GM12878 (cell line): Measurements from ENCODE around the gene KNTC1. TPM values are rescaled to one million over a fixed set of nuclear protein-coding genes. Genes with fewer than 3 reads are reported as not detected.
A peak's percentile ranks its signal among the peaks of the same experiment; 100 is the strongest.

Source experiments
- ATAC-seq: fragments of 200-7000 bp; cut with Tn5 transposase; 3 replicates; pipeline ENCODE4 v1.9.1; 2020; ENCODE audit warnings: mild to moderate bottlenecking, moderate library complexity
- BruUV-seq: library from RNA; stranded (reverse); fragments of 400-500 nt; replicated peaks from 2 replicates; lab custom pipeline; 2021; lab: Mats Ljungman, UMichigan
- CTCF ChIA-PET: fragments of 300-600 bp; sonication (Branson Sonifier 250); formaldehyde crosslinking; extraction: SDS; loops from one replicate; lab custom pipeline; 2021; ENCODE audit warnings: inconsistent platforms; lab: Yijun Ruan, JAX
- POLR2A ChIA-PET: fragments of 350-600 bp; formaldehyde crosslinking; extraction: SDS; loops from one replicate; lab custom pipeline; 2021; ENCODE audit warnings: inconsistent platforms; lab: Charles Lee
- RAD21 ChIA-PET: fragments of 300-600 bp; sonication (Branson Sonifier 250); formaldehyde crosslinking; loops from one replicate; lab custom pipeline; 2023; ENCODE audit warnings: antibody characterized with exemption; ENCODE audit not compliant: unreplicated experiment; lab: Charles Lee
- SMC1A ChIA-PET: fragments of 300-600 bp; sonication (Branson Sonifier 250); formaldehyde crosslinking; loops from one replicate; lab custom pipeline; 2023; ENCODE audit not compliant: unreplicated experiment, uncharacterized antibody; lab: Charles Lee
- DNase-seq: peaks from one replicate; pipeline ENCODE4 v3.0.0-alpha.2; 2011; ENCODE audit warnings: low read depth, low spot score
- FAIRE-seq: peaks from 3 replicates; lab custom pipeline; 2011; peaks lifted over from hg19 to GRCh38; lab: Jason Lieb, UNC
- H2AFZ ChIP-seq: 2 replicates; pipeline ENCODE4 v1.6.0; 2011; ENCODE audit warnings: low read depth, low read length, control low read depth; ENCODE audit not compliant: control insufficient read depth
- H3K27ac ChIP-seq: 2 replicates; pipeline ENCODE4 v1.5.1; 2011; ENCODE audit warnings: control low read depth; ENCODE audit not compliant: control insufficient read depth, insufficient read depth
- H3K27me3 ChIP-seq, 2 experiments: replicated peaks in 1 of 2; 2 replicates each; pipeline versions ENCODE4 v1.6.0 to v1.6.1; 2011; ENCODE audit warnings: low read length in 1 of 2; ENCODE audit not compliant: control insufficient read depth in 2 of 2, insufficient read depth in 2 of 2
- H3K36me3 ChIP-seq, 2 experiments: 2 replicates each; pipeline ENCODE4 v1.5.1; 2011; ENCODE audit warnings: low read length in 1 of 2; ENCODE audit not compliant: control insufficient read depth in 2 of 2, insufficient read depth in 2 of 2
- H3K4me1 ChIP-seq: 2 replicates; pipeline ENCODE4 v1.6.1; 2011; ENCODE audit warnings: mild to moderate bottlenecking, low read length, moderate library complexity, mixed read lengths; ENCODE audit not compliant: control insufficient read depth, insufficient read depth
- H3K4me2 ChIP-seq: 2 replicates; pipeline ENCODE4 v1.6.0; 2011; ENCODE audit warnings: control low read depth; ENCODE audit not compliant: control insufficient read depth, insufficient read depth
- H3K4me3 ChIP-seq: fragments of 200-600 bp; sonication (generic); 2 replicates; pipeline ENCODE4 v1.5.1; 2016
- H3K79me2 ChIP-seq: 2 replicates; pipeline ENCODE4 v1.6.0; 2011; ENCODE audit warnings: low read length; ENCODE audit not compliant: control insufficient read depth, insufficient read depth
- H3K9ac ChIP-seq: 2 replicates; pipeline ENCODE4 v1.8.0; 2011; ENCODE audit warnings: low read length, control low read depth, mixed read lengths; ENCODE audit not compliant: control insufficient read depth, insufficient read depth
- H3K9me3 ChIP-seq: replicated peaks from 3 replicates; pipeline ENCODE4 v1.5.1; 2011; ENCODE audit warnings: mild to moderate bottlenecking, low read length; ENCODE audit not compliant: control insufficient read depth, insufficient read depth
- H4K20me1 ChIP-seq: 2 replicates; pipeline ENCODE4 v1.6.0; 2011; ENCODE audit not compliant: control insufficient read depth, insufficient read depth
- ATF2 ChIP-seq: IDR thresholded peaks from 2 replicates; pipeline ENCODE4 v1.6.1; 2012; ENCODE audit warnings: low read length, inconsistent platforms
- ATF3 ChIP-seq: IDR thresholded peaks from 2 replicates; pipeline ENCODE4 v1.6.1; 2011; ENCODE audit warnings: low read depth, mild to moderate bottlenecking, low read length, moderate library complexity, borderline replicate concordance; ENCODE audit errors: extremely low read depth
- BACH1 ChIP-seq: fragments of 450-650 bp; IDR thresholded peaks from 2 replicates; pipeline ENCODE4 v1.6.1; 2017; ENCODE audit warnings: mild to moderate bottlenecking, borderline replicate concordance
- BMI1 ChIP-seq: fragments of 450-650 bp; IDR thresholded peaks from 2 replicates; pipeline ENCODE4 v1.6.1; 2016; ENCODE audit warnings: mild to moderate bottlenecking, moderate library complexity, borderline replicate concordance
- CHD4 ChIP-seq: fragments of 200-600 bp; sonication (generic); IDR thresholded peaks from 2 replicates; pipeline ENCODE4 v1.6.1; 2016; ENCODE audit warnings: mild to moderate bottlenecking
- CREB1 ChIP-seq: IDR thresholded peaks from 2 replicates; pipeline ENCODE4 v1.6.1; 2012; ENCODE audit warnings: low read depth, mild to moderate bottlenecking, inconsistent platforms
- E2F8 ChIP-seq: fragments of 450-650 bp; IDR thresholded peaks from 2 replicates; pipeline ENCODE4 v1.6.1; 2018; ENCODE audit warnings: mild to moderate bottlenecking, low read depth, moderate library complexity; ENCODE audit not compliant: partially characterized antibody
- EP300 ChIP-seq, 2 experiments: fragments of 150-350 bp in 1 of 2; IDR thresholded peaks; 2 replicates each; pipeline ENCODE4 v1.6.1; 2011 to 2012; ENCODE audit warnings: low read depth in 2 of 2, low read length in 2 of 2, borderline replicate concordance in 1 of 2, improper control_type of control experiment in 1 of 2, inconsistent platforms in 1 of 2; ENCODE audit not compliant: control insufficient read depth in 1 of 2
- GATAD2B ChIP-seq: fragments of 450-650 bp; conservative IDR thresholded peaks from 2 replicates; pipeline ENCODE4 v1.6.1; 2017; ENCODE audit warnings: low read depth, mild to moderate bottlenecking, moderate library complexity
- KAT2A ChIP-seq: conservative IDR thresholded peaks from 2 replicates; pipeline ENCODE4 v1.6.1; 2011; ENCODE audit warnings: low read depth, low read length; ENCODE audit not compliant: control insufficient read depth
- NFYA ChIP-seq: IDR thresholded peaks from 2 replicates; pipeline ENCODE4 v1.6.1; 2011; ENCODE audit warnings: low read depth, mild to moderate bottlenecking, low read length, improper control_type of control experiment, borderline replicate concordance
- PRDM15 ChIP-seq: fragments of 450-650 bp; formaldehyde crosslinking; IDR thresholded peaks from 2 replicates; pipeline ENCODE4 v1.4.0; 2020; ENCODE audit warnings: mild to moderate bottlenecking, moderate library complexity
- RB1 ChIP-seq: fragments of 450-650 bp; formaldehyde crosslinking; IDR thresholded peaks from 2 replicates; pipeline ENCODE4 v1.6.1; 2017; ENCODE audit warnings: mild to moderate bottlenecking, borderline replicate concordance
- SIX5 ChIP-seq: IDR thresholded peaks from 2 replicates; pipeline ENCODE4 v1.6.1; 2011; ENCODE audit warnings: mild to moderate bottlenecking, low read depth, low read length, moderate library complexity; ENCODE audit not compliant: severe bottlenecking
- YY1 ChIP-seq: IDR thresholded peaks from 2 replicates; pipeline ENCODE4 v1.6.1; 2011; ENCODE audit warnings: low read depth, mild to moderate bottlenecking, low read length
- ZSCAN29 ChIP-seq: fragments of 450-650 bp; IDR thresholded peaks from 2 replicates; pipeline ENCODE4 v1.6.1; 2017; ENCODE audit warnings: mild to moderate bottlenecking, moderate library complexity
- WGBS: methylation state at CpG from one replicate; pipeline ENCODE4 v1.1.6; 2016; ENCODE audit warnings: low lambda C conversion rate; ENCODE audit not compliant: insufficient replicate concordance, insufficient coverage; ENCODE audit errors: missing lambda C conversion rate; 5-methylcytosine and 5-hydroxymethylcytosine counted together
- in situ Hi-C: fragments of 300-500 bp; cut with MboI; formaldehyde crosslinking; loops from 9 replicates; pipeline ENCODE4 v1.14.3; 2018; ENCODE audit warnings: mixed read lengths
- intact Hi-C: fragments of 100-400 bp; cut with micrococcal nuclease; formaldehyde crosslinking; loops from one replicate; pipeline ENCODE4 v1.14.2; 2022; ENCODE audit not compliant: unreplicated experiment
- polyA plus RNA-seq, 11 experiments: library from polyadenylated mRNA; depleted of rRNA in 4 of 11; unstranded in 6 of 11; stranded (reverse) in 5 of 11; fragments of >200 nt; fragmentation: Nextera tagmentation in 4 of 11; fragmentation: Illumina TruSeq in 1 of 11; extraction: Ambion mirVana in 4 of 11; extraction: Trizol in 1 of 11; gene quantifications; 1 replicate in 1 of 11; 2 replicates in 10 of 11; pipeline versions ENCODE4 v1.2.1 to v1.2.3, GENCODE V29; 2011 to 2016; ENCODE audit warnings: inconsistent platforms in 2 of 11, missing spikeins in 2 of 11, low read depth in 1 of 11
- total RNA-seq, 4 experiments: library from RNA; depleted of rRNA in 3 of 4; stranded (reverse); fragments of >200 nt in 3 of 4; fragmentation: Illumina TruSeq in 1 of 4; extraction: Trizol in 1 of 4; gene quantifications; 2 replicates each; pipeline versions ENCODE4 v1.2.1 to v1.2.3, GENCODE V29; 2013 to 2021

The KNTC1 gene
- total and polyA plus RNA-seq, 10 of the 15 experiments (the other 5 are each of a cell fraction or from before 2014, with no cell fraction given): 37.2 to 118 (median 76.3) TPM

GRCh38 chr12:122528582-122528981 lies 1.5 kb downstream of the KNTC1 start:
- H3K79me2 ChIP-seq: peaks cover 74% of the 10 kb centered on the region
- RAD21 ChIA-PET: interaction anchor here (2.2 to 4.6 kb wide), 2 partner anchors 16 to 29 kb away, joined by 6 to 49 read pairs; partner anchors contain the start of gene ZCCHC8
- whole genome bisulfite sequencing: 91% methylated on average over 7 of the region's 7 CpGs
- no peaks in the 10 kb centered on the region for H3K9me3 ChIP-seq
- no peak overlapping the region for H2AFZ ChIP-seq
- SMC1A ChIA-PET: interaction anchor here (1.0 to 3.1 kb wide), 4 partner anchors 16 to 54 kb away, joined by 4 to 39 read pairs (median 6); partner anchors contain the start of gene ZCCHC8
- H3K4me2 ChIP-seq: peak overlapping the region; percentile 58
- POLR2A ChIA-PET: interaction anchor here (0.6 to 9.7 kb wide), 8 partner anchors 8 to 129 kb away, joined by 3 to 160 read pairs (median 4); partner anchors contain the start of gene ZCCHC8
- intact Hi-C loops: no loop called here
- CTCF ChIA-PET: interaction anchor here (0.9 kb wide), 1 partner anchor 22 kb away, joined by 4 read pairs; no protein-coding TSS in a partner anchor
- DNase-seq (no peak), FAIRE-seq (no peak), ATAC-seq (no peak)
- no peaks in the 10 kb centered on the region for H4K20me1 ChIP-seq
- H3K9ac ChIP-seq: peak overlapping the region; percentile 100
- no peaks in the 10 kb centered on the region for H3K27me3 ChIP-seq
- H3K4me3 ChIP-seq: peak overlapping the region; percentile 96
- no peaks in the 10 kb centered on the region; a peak in 1 of 4 replicates for H3K36me3 ChIP-seq
- BruUV-seq: no TSS peak
- in situ Hi-C loops: no loop called here
- peak overlapping the region; percentile 87 for H3K27ac ChIP-seq
- peaks cover 22% of the 10 kb centered on the region for H3K4me1 ChIP-seq
- TF ChIP-seq ATF2 (no peak), EP300 (IDR thresholded peaks at IDR 0.05; ENCODE audit: borderline replicate concordance in 1 of 2, control insufficient read depth in 1 of 2, low read depth in 2 of 2, low read length in 2 of 2) (no peak), RB1 (no peak), NFYA (no peak), KAT2A (no peak), CHD4 (no peak), YY1 (no peak), BACH1 (no peak), E2F8 (no peak), BMI1 (no peak), GATAD2B (no peak), CREB1 (no peak), SIX5 (no peak), ZSCAN29 (no peak), PRDM15 (CRISPR knock-in tag) (no peak), ATF3 (no peak)
